Loucy (cell line): ENCODE measurements around the gene HDHD3.

Experiments
- EZH2phosphoT487 ChIP-seq: fragments of 200-600 bp; IDR thresholded peaks from 2 replicates; pipeline ENCODE4 v1.6.1; 2018; ENCODE audit warnings: antibody characterized with exemption, mild to moderate bottlenecking, moderate library complexity, borderline replicate concordance
- TF ChIP-seq, protein P1 (sequence below): fragments of 200-600 bp; sonication (generic); conservative IDR thresholded peaks from 2 replicates; pipeline ENCODE4 v1.5.1; 2014; ENCODE audit warnings: mild to moderate bottlenecking, antibody characterized with exemption, low read length

DNA sequence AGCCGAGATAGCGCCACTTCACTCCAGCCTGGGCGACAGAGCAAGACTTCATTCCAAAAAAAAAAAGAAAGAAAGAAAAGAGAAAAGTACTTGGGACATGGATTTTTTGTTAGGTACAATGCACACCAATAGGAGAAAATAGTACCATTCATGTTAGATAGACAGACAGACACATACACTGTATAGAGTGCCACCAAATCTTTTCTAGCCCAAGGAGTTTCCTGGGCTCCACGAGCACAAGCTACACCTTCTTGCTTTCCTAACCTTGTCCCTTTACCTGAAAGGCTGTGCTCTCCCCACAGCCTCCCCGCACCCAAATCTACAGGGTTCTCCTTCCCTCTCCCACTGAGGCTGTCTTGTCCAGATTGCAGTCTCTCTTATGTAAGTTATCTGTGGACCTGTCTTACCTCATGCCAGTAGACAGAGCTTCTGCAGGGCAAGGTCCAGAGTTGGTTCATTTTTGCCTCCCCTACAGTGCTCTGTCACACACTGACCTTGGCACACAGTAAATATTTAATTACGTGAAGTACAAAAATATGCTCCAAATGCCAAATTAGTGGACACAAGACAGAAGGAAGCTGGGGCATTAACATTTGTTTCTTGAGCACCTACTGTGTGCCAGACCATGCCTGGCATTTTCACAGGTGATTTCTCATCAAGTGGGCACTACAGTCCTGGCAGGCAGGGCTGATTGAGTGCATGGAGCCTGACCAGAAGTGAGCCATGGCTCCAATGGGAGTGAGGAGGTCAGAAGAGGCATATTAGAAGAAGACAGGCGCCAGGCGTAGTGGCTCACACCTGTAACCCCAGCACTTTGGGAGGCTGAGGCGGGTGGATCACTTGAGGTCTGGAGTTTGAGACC lies 18.4 kb upstream of the HDHD3 start:
- TF ChIP-seq, protein P1, sequence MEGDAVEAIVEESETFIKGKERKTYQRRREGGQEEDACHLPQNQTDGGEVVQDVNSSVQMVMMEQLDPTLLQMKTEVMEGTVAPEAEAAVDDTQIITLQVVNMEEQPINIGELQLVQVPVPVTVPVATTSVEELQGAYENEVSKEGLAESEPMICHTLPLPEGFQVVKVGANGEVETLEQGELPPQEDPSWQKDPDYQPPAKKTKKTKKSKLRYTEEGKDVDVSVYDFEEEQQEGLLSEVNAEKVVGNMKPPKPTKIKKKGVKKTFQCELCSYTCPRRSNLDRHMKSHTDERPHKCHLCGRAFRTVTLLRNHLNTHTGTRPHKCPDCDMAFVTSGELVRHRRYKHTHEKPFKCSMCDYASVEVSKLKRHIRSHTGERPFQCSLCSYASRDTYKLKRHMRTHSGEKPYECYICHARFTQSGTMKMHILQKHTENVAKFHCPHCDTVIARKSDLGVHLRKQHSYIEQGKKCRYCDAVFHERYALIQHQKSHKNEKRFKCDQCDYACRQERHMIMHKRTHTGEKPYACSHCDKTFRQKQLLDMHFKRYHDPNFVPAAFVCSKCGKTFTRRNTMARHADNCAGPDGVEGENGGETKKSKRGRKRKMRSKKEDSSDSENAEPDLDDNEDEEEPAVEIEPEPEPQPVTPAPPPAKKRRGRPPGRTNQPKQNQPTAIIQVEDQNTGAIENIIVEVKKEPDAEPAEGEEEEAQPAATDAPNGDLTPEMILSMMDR = no peak
- no peak for TF ChIP-seq EZH2phosphoT487
